Adrenal gland (tissue), 12 donors: ENCODE measurements around the gene CHSY3. TPM values are rescaled to one million over a fixed set of nuclear protein-coding genes. Genes with fewer than 3 reads are reported as not detected.

Source experiments
- DNase-seq, 7 donors: peaks; one replicate each; pipeline ENCODE4 v3.0.0-alpha.2; 2019 to 2020
- H3K27ac ChIP-seq, 5 donors: fragments of 200-600 bp; sonication (generic) in 4 of 5; 1 replicate in 3 of 5; 2 replicates in 2 of 5; pipeline versions ENCODE4 v1.5.1 to v1.8.0; 2016 to 2020; ENCODE audit warnings: mild to moderate bottlenecking in 1 of 5
- H3K27me3 ChIP-seq: fragments of 200-600 bp; 2 replicates; pipeline ENCODE4 v1.8.0; 2021
- H3K36me3 ChIP-seq, 2 donors: fragments of 200-600 bp; replicated peaks in 1 of 2; 1 replicate in 1 of 2; 2 replicates in 1 of 2; pipeline versions ENCODE4 v1.5.1 to v1.8.0; 2018 to 2022
- H3K4me1 ChIP-seq, 2 donors: fragments of 200-600 bp; replicated peaks in 1 of 2; 1 replicate in 1 of 2; 2 replicates in 1 of 2; pipeline versions ENCODE4 v1.5.1 to v1.8.0; 2018 to 2021
- H3K4me3 ChIP-seq, 4 donors: fragments of 200-600 bp; sonication (generic) in 3 of 4; one replicate each; pipeline ENCODE4 v1.5.1; 2016 to 2018
- H3K9me3 ChIP-seq, 3 donors: fragments of 200-600 bp; sonication (generic) in 1 of 3; replicated peaks in 1 of 3; 1 replicate in 2 of 3; 2 replicates in 1 of 3; pipeline versions ENCODE4 v1.5.1 to v1.8.0; 2016 to 2021
- POLR2A ChIP-seq, 2 donors: fragments of 450-650 bp; IDR thresholded peaks; one replicate each; pipeline ENCODE4 v1.6.1; 2017; ENCODE audit warnings: antibody characterized with exemption in 2 of 2, mild to moderate bottlenecking in 2 of 2, moderate library complexity in 1 of 2
- WGBS, 4 donors: extraction: QIAGEN DNeasy Blood & Tissue Kit in 2 of 4; methylation state at CpG; one replicate each; pipeline versions ENCODE4 v1.1.5 to v1.1.7; 2013 to 2017; 5-methylcytosine and 5-hydroxymethylcytosine counted together
- intact Hi-C, 2 donors: fragments of 100-400 bp; cut with DNase I; formaldehyde crosslinking; loops; one replicate each; pipeline versions ENCODE4 v1.14.1 to v1.15.0; 2022 to 2023
- polyA plus RNA-seq, 3 donors: library from polyadenylated mRNA; stranded (reverse); fragments of 200-250 nt in 2 of 3; fragments of 350-450 nt in 1 of 3; fragmentation: Illumina TruSeq in 1 of 3; extraction: RNeasy Lipid Tissue Mini Kit (QIAGEN cat#74804) in 1 of 3; gene quantifications; one replicate each; pipeline ENCODE4 v1.2.3, GENCODE V29; 2013 to 2014
- total RNA-seq, 9 donors: library from RNA; depleted of rRNA in 4 of 9; stranded (reverse); fragments of >200 nt in 4 of 9; fragments of 120-200 nt in 1 of 9; fragmentation: NEBNext Ultra II Directional in 1 of 9; extraction: Animal tissue kit (Norgen Biotek cat#: 25700) in 1 of 9; gene quantifications; one replicate each; pipeline versions ENCODE4 v1.1.0 to v1.2.4, GENCODE V29; 2013 to 2023
- TF ChIP-seq, protein P1 (sequence below), 6 experiments: fragments of 450-650 bp in 4 of 6; fragments of 200-600 bp in 2 of 6; sonication (generic) in 1 of 6; IDR thresholded peaks; 1 replicate in 5 of 6; 2 replicates in 1 of 6; pipeline versions ENCODE4 v1.5.1 to v1.8.0; 2016 to 2021; ENCODE audit warnings: antibody characterized with exemption in 6 of 6, mild to moderate bottlenecking in 2 of 6, moderate library complexity in 1 of 6
- donor health status: healthy with polysubstance abuse.
- donor health status: Bipolar disorder and iron deficiency.
- donor health status: DM: yes; HTN: yes; CAD: no.
- donor health status: DM: no; HTN: no; CAD: no.
- donor health status: DM: no; HTN: no; CAD: no.
- donor health status: DM: yes; HTN: yes; CAD: no.

The CHSY3 gene
- total and polyA plus RNA-seq, 12 donors: 0.08 to 2.5 (median 0.80) TPM

DNA sequence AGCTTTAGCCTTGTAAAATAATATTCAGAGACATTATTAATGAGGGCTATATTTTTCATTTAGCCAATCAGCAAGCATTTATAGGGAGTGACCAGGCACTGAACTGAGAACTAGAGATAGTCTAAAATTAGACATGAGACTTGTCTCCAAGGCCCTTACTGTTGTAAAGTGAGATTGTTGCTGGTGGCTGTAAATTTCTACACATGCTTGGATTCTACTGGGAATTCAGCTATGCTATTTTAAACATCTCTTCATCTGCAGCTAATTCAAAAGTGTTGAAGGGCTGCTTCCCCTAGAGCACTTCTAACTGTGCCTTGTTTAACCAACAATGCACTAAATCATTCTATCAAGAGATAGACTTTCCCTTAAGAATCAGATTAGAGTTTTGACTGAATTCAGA is 67.4 kb downstream of the CHSY3 start:
- intact Hi-C loops: no loop called here
- Histone ChIP-seq H3K4me3 (no peak overlapping the region), H3K4me1 (no peaks in the 10 kb centered on the region), H3K9me3 (no peaks in the 10 kb centered on the region), H3K27ac (no peak overlapping the region), H3K36me3 (no peaks in the 10 kb centered on the region), H3K27me3 (no peaks in the 10 kb centered on the region)
- DNase-seq: no peak
- TF ChIP-seq, protein P1, sequence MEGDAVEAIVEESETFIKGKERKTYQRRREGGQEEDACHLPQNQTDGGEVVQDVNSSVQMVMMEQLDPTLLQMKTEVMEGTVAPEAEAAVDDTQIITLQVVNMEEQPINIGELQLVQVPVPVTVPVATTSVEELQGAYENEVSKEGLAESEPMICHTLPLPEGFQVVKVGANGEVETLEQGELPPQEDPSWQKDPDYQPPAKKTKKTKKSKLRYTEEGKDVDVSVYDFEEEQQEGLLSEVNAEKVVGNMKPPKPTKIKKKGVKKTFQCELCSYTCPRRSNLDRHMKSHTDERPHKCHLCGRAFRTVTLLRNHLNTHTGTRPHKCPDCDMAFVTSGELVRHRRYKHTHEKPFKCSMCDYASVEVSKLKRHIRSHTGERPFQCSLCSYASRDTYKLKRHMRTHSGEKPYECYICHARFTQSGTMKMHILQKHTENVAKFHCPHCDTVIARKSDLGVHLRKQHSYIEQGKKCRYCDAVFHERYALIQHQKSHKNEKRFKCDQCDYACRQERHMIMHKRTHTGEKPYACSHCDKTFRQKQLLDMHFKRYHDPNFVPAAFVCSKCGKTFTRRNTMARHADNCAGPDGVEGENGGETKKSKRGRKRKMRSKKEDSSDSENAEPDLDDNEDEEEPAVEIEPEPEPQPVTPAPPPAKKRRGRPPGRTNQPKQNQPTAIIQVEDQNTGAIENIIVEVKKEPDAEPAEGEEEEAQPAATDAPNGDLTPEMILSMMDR (IDR thresholded peaks at IDR 0.05): no peak
- no peak for TF ChIP-seq POLR2A (IDR thresholded peaks at IDR 0.05)

DNA sequence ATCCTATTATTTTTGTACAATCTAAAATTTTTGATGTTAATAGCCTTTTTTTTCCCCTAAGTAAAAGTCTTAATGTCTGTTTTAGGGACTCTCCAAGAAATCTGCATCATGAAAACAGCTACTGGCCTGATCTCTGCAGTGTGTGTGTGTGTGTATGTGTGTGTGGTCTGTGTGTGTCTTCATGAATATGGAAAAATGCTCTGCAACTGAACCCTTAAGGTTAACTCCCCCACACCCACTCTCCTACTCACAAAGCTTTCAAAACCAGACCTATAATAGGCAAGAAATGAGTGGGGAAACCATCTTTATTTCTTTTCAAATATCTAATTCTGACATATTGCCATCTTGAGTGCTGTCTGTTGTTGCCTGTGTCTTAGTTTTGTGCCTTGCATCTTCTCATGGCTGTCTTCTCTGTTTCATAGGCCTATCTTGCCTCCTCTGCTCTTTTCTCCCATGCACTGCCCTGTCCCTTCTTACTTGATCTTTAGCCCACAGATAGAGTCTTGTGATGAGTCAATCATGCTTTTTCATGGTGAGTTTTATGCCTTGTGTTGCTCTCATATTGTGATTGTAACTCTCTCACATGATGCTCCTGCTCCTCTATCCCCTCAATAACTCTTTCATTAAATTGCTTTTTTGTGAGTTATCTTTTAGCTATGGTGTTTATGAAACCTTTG is 68.3 kb downstream of the CHSY3 start:
- H3K4me1 ChIP-seq: no peaks in the 10 kb centered on the region
- no peak overlapping the region for H3K27ac ChIP-seq

DNA sequence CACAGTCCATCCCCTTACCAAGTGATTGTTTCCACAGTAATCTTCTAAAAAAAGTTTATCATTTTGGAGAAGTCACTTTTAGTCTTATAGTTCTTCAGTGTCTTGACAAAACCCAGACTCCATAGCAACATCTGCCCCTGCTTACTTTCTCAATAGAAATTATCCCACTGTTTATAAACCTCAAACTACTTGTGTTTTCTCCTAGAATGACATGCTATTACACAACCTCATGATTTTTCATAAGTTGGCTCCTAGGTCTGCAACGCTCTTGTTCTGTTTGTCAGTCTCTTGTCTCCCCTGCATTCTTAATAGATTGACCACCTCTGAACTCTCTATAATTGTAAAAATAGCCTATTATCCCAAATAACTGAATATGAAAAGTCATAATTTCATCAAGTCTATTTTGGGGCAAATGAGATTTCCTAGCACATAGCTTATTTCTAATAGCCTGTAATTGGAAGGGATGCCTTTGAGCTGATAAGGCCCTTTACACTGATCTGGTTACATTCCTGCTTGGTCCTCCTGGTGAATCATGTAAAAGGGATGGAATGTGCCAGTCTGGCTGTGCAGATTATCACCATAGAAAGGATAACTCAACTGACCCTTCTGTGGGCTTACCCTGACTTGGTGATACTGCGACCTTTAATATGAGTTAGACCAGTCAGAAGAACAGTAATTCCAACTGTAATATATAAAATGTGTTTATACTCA is 69.6 kb downstream of the CHSY3 start:
- WGBS, 4 donors: 94 to 100% (median 95%) methylated on average over 2 of the region's 2 CpGs
- H3K4me1 ChIP-seq: no peaks in the 10 kb centered on the region
- DNase-seq: no peak
- H3K36me3 ChIP-seq: no peaks in the 10 kb centered on the region
- no peaks in the 10 kb centered on the region for H3K27me3 ChIP-seq
- H3K9me3 ChIP-seq: no peaks in the 10 kb centered on the region
- H3K4me3 ChIP-seq: no peak overlapping the region
- no peak overlapping the region for H3K27ac ChIP-seq
- TF ChIP-seq, protein P1 (IDR thresholded peaks at IDR 0.05): no peak
- intact Hi-C loops: no loop called here

More for the DNA sequence above, 68.3 kb downstream of the CHSY3 start:
- DNase-seq: no peak
- intact Hi-C loops: no loop called here
- no peaks in the 10 kb centered on the region for H3K27me3 ChIP-seq
- no peak for TF ChIP-seq POLR2A (IDR thresholded peaks at IDR 0.05)
- TF ChIP-seq, protein P1 (IDR thresholded peaks at IDR 0.05): no peak
- H3K36me3 ChIP-seq: no peaks in the 10 kb centered on the region
- H3K4me3 ChIP-seq: no peak overlapping the region
- H3K9me3 ChIP-seq: no peaks in the 10 kb centered on the region

DNA sequence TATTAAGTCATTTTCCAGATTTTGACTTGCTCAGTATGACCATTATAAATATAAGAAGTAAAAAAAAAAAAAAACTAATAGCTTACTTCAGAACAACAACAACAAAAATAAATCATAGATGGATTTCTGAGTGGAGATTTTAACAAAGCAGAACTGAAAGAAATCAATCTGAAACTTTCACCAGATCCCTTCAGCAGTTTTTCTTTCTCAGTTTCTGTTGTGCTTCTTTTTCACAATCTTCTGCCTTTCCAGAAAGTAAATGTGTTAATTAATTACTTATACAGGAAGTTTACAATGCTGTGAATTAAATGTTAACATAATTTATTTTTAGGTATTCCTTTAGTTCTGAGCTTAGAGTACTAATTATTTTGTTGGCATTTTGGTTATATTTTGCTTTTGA is 73.5 kb downstream of the CHSY3 start:
- H3K27me3 ChIP-seq: no peaks in the 10 kb centered on the region
- TF ChIP-seq, protein P1 (IDR thresholded peaks at IDR 0.05): no peak
- TF ChIP-seq POLR2A (IDR thresholded peaks at IDR 0.05): no peak

More for the DNA sequence above, 73.5 kb downstream of the CHSY3 start:
- H3K36me3 ChIP-seq: no peaks in the 10 kb centered on the region
- intact Hi-C loops: no loop called here
- no peaks in the 10 kb centered on the region for H3K9me3 ChIP-seq
- H3K4me3 ChIP-seq: no peak overlapping the region
- H3K4me1 ChIP-seq: no peaks in the 10 kb centered on the region
- no peak for DNase-seq
- H3K27ac ChIP-seq: no peak overlapping the region
